Smooth muscle cell (in vitro differentiated cells): Measurements from ENCODE around the gene PPP3CA. TPM values are rescaled to one million over a fixed set of nuclear protein-coding genes. Genes with fewer than 3 reads are reported as not detected.

Experiments
- DNase-seq: peaks from one replicate; lab custom pipeline; 2025; ENCODE audit not compliant: unreplicated experiment; lab: John Stamatoyannopoulos, UW
- H2AFZ ChIP-seq: fragments of 200-600 bp; sonication (generic); 2 replicates; pipeline ENCODE4 v1.6.0; 2016; ENCODE audit warnings: antibody characterized with exemption, low read depth, mild to moderate bottlenecking
- H3F3A ChIP-seq: fragments of 200-600 bp; sonication (generic); 2 replicates; pipeline ENCODE4 v1.6.0; 2017; ENCODE audit warnings: antibody characterized with exemption, low read depth
- H3K27ac ChIP-seq: fragments of 200-600 bp; sonication (generic); 2 replicates; pipeline ENCODE4 v1.5.1; 2016; ENCODE audit warnings: low read depth, mild to moderate bottlenecking
- H3K27me3 ChIP-seq: fragments of 200-600 bp; sonication (generic); 2 replicates; pipeline ENCODE4 v1.6.1; 2016; ENCODE audit warnings: low read depth, mild to moderate bottlenecking
- H3K36me3 ChIP-seq: fragments of 200-600 bp; sonication (generic); 2 replicates; pipeline ENCODE4 v1.5.1; 2016; ENCODE audit warnings: low read depth
- H3K4me1 ChIP-seq: fragments of 200-600 bp; sonication (generic); 2 replicates; pipeline ENCODE4 v1.5.1; 2016; ENCODE audit warnings: low read depth
- H3K4me2 ChIP-seq: fragments of 200-600 bp; sonication (generic); 2 replicates; pipeline ENCODE4 v1.6.0; 2016; ENCODE audit warnings: mild to moderate bottlenecking
- H3K4me3 ChIP-seq: fragments of 200-600 bp; sonication (generic); 2 replicates; pipeline ENCODE4 v1.5.1; 2016; ENCODE audit warnings: mild to moderate bottlenecking
- H3K79me2 ChIP-seq: fragments of 200-600 bp; sonication (generic); 2 replicates; pipeline ENCODE4 v1.6.0; 2016; ENCODE audit warnings: low read depth, mild to moderate bottlenecking
- H3K9ac ChIP-seq: fragments of 200-600 bp; sonication (generic); 2 replicates; pipeline ENCODE4 v1.6.0; 2016; ENCODE audit warnings: low read depth
- H3K9me3 ChIP-seq: fragments of 200-600 bp; sonication (generic); replicated peaks from 2 replicates; pipeline ENCODE4 v1.5.1; 2016; ENCODE audit warnings: low read depth
- H4K20me1 ChIP-seq: fragments of 200-600 bp; sonication (generic); 2 replicates; pipeline ENCODE4 v1.6.0; 2016; ENCODE audit warnings: low read depth
- WGBS: methylation state at CpG from one replicate; pipeline ENCODE4 v1.1.7; 2016; ENCODE audit warnings: low lambda C conversion rate; 5-methylcytosine and 5-hydroxymethylcytosine counted together
- polyA plus RNA-seq: library from polyadenylated mRNA; unstranded; fragments of >200 nt; fragmentation: Nextera tagmentation; extraction: Ambion mirVana; gene quantifications from 2 replicates; pipeline ENCODE4 v1.2.1, GENCODE V29; 2016
- total RNA-seq: library from RNA; depleted of rRNA; stranded (reverse); fragments of >200 nt; gene quantifications from 2 replicates; pipeline ENCODE4 v1.2.3, GENCODE V29; 2014
- TF ChIP-seq, protein P1 (sequence below): fragments of 200-600 bp; sonication (generic); IDR thresholded peaks from 2 replicates; pipeline ENCODE4 v1.5.1; 2017; ENCODE audit warnings: borderline replicate concordance, mild to moderate bottlenecking, antibody characterized with exemption; ENCODE audit not compliant: insufficient read depth, poor library complexity, severe bottlenecking

The PPP3CA gene
- total and polyA plus RNA-seq, 2 experiments from 2014 or later = 16.2 to 96.1 TPM

DNA sequence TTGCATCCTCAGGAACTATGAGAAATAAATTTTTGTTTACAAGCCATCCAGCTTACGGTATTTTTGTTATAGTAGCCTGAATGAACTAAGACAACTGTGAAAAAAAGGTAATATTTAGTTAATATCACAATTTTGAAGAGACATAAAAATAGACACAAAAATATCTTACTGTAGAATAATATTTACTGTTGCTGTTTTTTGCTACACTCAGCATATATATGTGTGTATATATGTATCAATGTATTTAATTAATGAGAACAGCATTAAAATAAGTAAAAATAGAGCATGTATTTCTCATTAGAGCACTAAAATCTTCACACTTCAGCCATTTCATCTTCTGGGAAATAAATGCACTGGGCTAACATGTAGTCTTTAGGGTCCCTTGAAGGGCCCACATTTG is 24.6 kb downstream of the PPP3CA start:
- 97% methylated on average over 1 of the region's 1 CpG for WGBS
- no peak for DNase-seq
- Histone ChIP-seq H3K36me3 (no peaks in the 10 kb centered on the region), H2AFZ (no peak overlapping the region), H3K4me1 (peaks cover 6% of the 10 kb centered on the region), H3K9ac (no peak overlapping the region), H3K9me3 (peaks cover 3% of the 10 kb centered on the region), H3K27me3 (no peaks in the 10 kb centered on the region), H3K79me2 (peaks cover 100% of the 10 kb centered on the region), H3K27ac (no peak overlapping the region), H3K4me3 (no peak overlapping the region), H3F3A (no peaks in the 10 kb centered on the region), H3K4me2 (no peak overlapping the region), H4K20me1 (peaks cover 100% of the 10 kb centered on the region)
- TF ChIP-seq, protein P1, sequence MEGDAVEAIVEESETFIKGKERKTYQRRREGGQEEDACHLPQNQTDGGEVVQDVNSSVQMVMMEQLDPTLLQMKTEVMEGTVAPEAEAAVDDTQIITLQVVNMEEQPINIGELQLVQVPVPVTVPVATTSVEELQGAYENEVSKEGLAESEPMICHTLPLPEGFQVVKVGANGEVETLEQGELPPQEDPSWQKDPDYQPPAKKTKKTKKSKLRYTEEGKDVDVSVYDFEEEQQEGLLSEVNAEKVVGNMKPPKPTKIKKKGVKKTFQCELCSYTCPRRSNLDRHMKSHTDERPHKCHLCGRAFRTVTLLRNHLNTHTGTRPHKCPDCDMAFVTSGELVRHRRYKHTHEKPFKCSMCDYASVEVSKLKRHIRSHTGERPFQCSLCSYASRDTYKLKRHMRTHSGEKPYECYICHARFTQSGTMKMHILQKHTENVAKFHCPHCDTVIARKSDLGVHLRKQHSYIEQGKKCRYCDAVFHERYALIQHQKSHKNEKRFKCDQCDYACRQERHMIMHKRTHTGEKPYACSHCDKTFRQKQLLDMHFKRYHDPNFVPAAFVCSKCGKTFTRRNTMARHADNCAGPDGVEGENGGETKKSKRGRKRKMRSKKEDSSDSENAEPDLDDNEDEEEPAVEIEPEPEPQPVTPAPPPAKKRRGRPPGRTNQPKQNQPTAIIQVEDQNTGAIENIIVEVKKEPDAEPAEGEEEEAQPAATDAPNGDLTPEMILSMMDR = no peak

DNA sequence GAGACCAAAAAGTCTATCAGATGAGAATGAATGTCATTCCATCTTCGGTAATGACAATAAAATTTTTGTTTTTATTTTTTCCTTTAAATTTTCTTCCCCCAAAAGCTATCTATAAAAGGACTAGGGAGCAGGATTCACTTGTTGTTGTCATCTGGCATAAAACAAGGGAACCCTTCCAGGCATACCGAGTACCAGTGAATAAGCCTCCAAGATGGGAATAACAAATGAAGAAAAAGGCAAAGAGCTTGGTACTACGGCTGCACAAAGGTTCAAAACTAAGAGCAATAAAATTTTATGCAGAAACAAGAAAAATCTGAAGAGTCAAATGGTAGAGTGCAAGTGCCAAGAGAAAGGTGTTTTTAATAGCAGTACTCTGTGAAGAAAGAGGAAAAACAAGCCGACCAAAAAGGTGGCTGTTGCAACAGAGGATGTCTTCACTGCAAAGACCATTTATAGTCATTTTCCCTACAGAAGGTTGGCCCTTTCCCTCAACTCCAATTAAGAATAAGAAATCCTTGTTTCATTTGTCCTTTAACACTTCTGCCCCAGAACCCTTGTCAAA is 25.8 kb downstream of the PPP3CA start:
- H3K4me1 ChIP-seq = peaks cover 1% of the 10 kb centered on the region
- H3K4me2 ChIP-seq = no peak overlapping the region
- H3K27ac ChIP-seq = no peak overlapping the region
- 83% methylated on average over 4 of the region's 4 CpGs for WGBS
- TF ChIP-seq, protein P1 = no peak
- H3K79me2 ChIP-seq = peaks cover 100% of the 10 kb centered on the region
- no peak overlapping the region for H3K4me3 ChIP-seq
- no peak overlapping the region for H3K9ac ChIP-seq
- no peaks in the 10 kb centered on the region for H3K27me3 ChIP-seq
- no peak for DNase-seq
- H3K36me3 ChIP-seq = no peaks in the 10 kb centered on the region
- H2AFZ ChIP-seq = no peak overlapping the region
- peaks cover 3% of the 10 kb centered on the region for H3K9me3 ChIP-seq
- peaks cover 100% of the 10 kb centered on the region for H4K20me1 ChIP-seq
- H3F3A ChIP-seq = peaks cover 6% of the 10 kb centered on the region

- TF ChIP-seq, protein P1 = no peak
- Histone ChIP-seq H3K79me2 (peaks cover 100% of the 10 kb centered on the region), H3K4me3 (no peak overlapping the region), H3K27me3 (no peaks in the 10 kb centered on the region), H2AFZ (no peak overlapping the region), H3K9me3 (peaks cover 3% of the 10 kb centered on the region), H3K9ac (no peak overlapping the region), H4K20me1 (peaks cover 95% of the 10 kb centered on the region), H3K4me2 (no peak overlapping the region), H3K36me3 (no peaks in the 10 kb centered on the region), H3K4me1 (no peaks in the 10 kb centered on the region), H3K27ac (no peak overlapping the region), H3F3A (peaks cover 12% of the 10 kb centered on the region)
- 98% methylated on average over 3 of the region's 3 CpGs for WGBS
- no peak for DNase-seq
Observed at GRCh38 chr4:101315786-101316185, 31.5 kb downstream of the PPP3CA start.

DNA sequence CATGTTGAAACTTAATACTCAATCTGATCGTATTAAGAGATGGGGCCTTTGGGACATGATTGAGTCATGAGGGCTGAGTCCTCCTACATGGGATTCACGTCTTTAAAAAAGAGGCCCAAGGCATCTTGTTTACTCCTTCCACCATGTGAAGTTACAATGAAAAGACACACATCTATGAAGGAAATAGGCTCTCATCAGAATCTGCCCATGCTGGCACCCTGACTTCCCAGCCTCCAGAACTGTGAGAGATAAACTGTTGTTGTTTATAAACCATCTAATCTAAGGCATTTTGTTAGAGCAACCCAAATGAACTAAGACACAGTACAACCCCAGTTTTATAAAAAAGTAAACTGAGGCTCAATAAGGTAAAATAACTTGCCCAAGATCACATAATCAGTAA is 32.3 kb downstream of the PPP3CA start:
- no peak overlapping the region for H3K27ac ChIP-seq
- peaks cover 94% of the 10 kb centered on the region for H4K20me1 ChIP-seq
- H3K4me2 ChIP-seq = no peak overlapping the region
- H3K79me2 ChIP-seq = peaks cover 100% of the 10 kb centered on the region
- H3K36me3 ChIP-seq = no peaks in the 10 kb centered on the region
- H3F3A ChIP-seq = peaks cover 12% of the 10 kb centered on the region
- no peak for DNase-seq
- 85% methylated on average over 2 of the region's 2 CpGs for WGBS
- no peaks in the 10 kb centered on the region for H3K4me1 ChIP-seq
- no peak overlapping the region for H3K9ac ChIP-seq
- TF ChIP-seq, protein P1 = no peak
- H3K9me3 ChIP-seq = peaks cover 3% of the 10 kb centered on the region
- no peak overlapping the region for H3K4me3 ChIP-seq
- no peaks in the 10 kb centered on the region for H3K27me3 ChIP-seq
- no peak overlapping the region for H2AFZ ChIP-seq
